Prostate gland (tissue), 2 donors: ENCODE measurements around the gene MAVS. TPM values are rescaled to one million over a fixed set of nuclear protein-coding genes. Genes with fewer than 3 reads are reported as not detected.

Source experiments
- DNase-seq: peaks from one replicate; pipeline ENCODE4 v3.0.0-alpha.2; 2019; ENCODE audit warnings: low spot score
- H3K27ac ChIP-seq, 2 donors: fragments of 200-600 bp; sonication (generic); 2 replicates each; pipeline ENCODE4 v1.5.1; 2017 to 2019
- H3K27me3 ChIP-seq: fragments of 200-600 bp; sonication (generic); replicated peaks from 2 replicates; pipeline ENCODE4 v1.5.1; 2019; ENCODE audit not compliant: insufficient read depth
- H3K36me3 ChIP-seq, 2 donors: fragments of 200-600 bp; sonication (generic); 1 replicate in 1 of 2; 2 replicates in 1 of 2; pipeline versions ENCODE4 v1.5.1 to v1.8.1; 2017 to 2019
- H3K4me1 ChIP-seq: fragments of 200-600 bp; sonication (generic); replicated peaks from 2 replicates; pipeline ENCODE4 v1.5.1; 2019
- H3K4me3 ChIP-seq, 2 donors: fragments of 200-600 bp; sonication (generic); 2 replicates each; pipeline ENCODE4 v1.5.1; 2017 to 2019
- H3K9me3 ChIP-seq: fragments of 200-600 bp; sonication (generic); 2 replicates; pipeline ENCODE4 v1.5.1; 2017
- POLR2A ChIP-seq: fragments of 450-650 bp; IDR thresholded peaks from one replicate; pipeline ENCODE4 v1.6.1; 2016; ENCODE audit warnings: antibody characterized with exemption, mild to moderate bottlenecking
- POLR2AphosphoS5 ChIP-seq: sonication (generic); formaldehyde crosslinking; IDR thresholded peaks from one replicate; pipeline ENCODE4 v1.6.1; 2017; ENCODE audit warnings: antibody characterized with exemption
- WGBS: methylation state at CpG from one replicate; pipeline ENCODE4 v1.1.5; 2018; 5-methylcytosine and 5-hydroxymethylcytosine counted together
- intact Hi-C: fragments of 100-400 bp; cut with DNase I; formaldehyde crosslinking; loops from one replicate; pipeline ENCODE4 v1.14.2; 2022
- total RNA-seq, 2 donors: library from RNA; depleted of rRNA; stranded (reverse); fragments of >200 nt; gene quantifications; one replicate each; pipeline ENCODE4 v1.1.0, GENCODE V29; 2016
- TF ChIP-seq, protein P1 (sequence below), 4 experiments: fragments of 200-600 bp in 2 of 4; fragments of 450-650 bp in 2 of 4; sonication (generic) in 2 of 4; IDR thresholded peaks; 1 replicate in 3 of 4; 2 replicates in 1 of 4; pipeline ENCODE4 v1.5.1; 2016 to 2019; ENCODE audit warnings: antibody characterized with exemption in 4 of 4, mild to moderate bottlenecking in 2 of 4, moderate library complexity in 2 of 4

The MAVS gene
- total RNA-seq, 2 donors from 2014 or later, result 26.7 to 40.2 TPM

DNA sequence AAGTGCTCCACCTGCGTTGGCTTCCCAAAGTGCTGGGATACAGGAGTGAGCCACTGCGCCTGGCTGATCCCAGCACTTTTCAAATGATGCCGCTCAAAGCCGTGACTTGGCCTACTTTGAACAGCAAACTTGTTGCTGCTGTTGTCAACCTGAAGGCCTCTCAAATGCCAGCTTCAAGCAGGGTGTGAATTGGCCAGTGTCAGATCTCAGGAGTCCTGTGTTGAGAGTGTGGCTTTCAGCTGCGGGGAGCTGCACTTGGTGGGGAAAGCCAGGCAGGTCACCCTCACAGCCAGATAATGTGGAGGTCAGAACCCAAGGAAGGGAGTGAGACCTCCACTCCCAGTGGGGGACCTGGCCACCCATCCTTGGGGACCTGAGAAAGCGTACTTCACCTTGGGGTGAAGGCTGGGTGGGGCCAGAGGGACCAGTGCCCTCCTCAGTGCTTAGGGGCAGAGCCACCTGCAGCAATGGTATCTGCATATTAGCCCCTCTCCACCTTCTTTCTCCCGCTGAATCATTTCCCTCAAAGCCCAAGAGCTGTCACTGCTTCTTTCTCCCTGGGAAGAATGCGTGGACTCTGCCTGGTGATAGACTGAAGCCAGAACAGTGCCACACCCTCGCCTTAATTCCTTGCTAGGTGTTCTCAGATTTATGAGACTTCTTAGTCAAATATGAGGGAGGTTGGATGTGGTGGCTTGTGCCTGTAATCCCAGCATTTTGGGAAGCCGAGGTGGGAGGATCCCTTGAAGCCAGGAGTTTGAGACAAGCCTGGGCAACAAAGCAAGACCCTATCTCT is 23.4 kb downstream of the MAVS start:
- no peak overlapping the region for H3K4me3 ChIP-seq
- H3K4me1 ChIP-seq, result no peaks in the 10 kb centered on the region
- TF ChIP-seq POLR2AphosphoS5 (no peak), POLR2A (no peak)
- TF ChIP-seq, protein P1, sequence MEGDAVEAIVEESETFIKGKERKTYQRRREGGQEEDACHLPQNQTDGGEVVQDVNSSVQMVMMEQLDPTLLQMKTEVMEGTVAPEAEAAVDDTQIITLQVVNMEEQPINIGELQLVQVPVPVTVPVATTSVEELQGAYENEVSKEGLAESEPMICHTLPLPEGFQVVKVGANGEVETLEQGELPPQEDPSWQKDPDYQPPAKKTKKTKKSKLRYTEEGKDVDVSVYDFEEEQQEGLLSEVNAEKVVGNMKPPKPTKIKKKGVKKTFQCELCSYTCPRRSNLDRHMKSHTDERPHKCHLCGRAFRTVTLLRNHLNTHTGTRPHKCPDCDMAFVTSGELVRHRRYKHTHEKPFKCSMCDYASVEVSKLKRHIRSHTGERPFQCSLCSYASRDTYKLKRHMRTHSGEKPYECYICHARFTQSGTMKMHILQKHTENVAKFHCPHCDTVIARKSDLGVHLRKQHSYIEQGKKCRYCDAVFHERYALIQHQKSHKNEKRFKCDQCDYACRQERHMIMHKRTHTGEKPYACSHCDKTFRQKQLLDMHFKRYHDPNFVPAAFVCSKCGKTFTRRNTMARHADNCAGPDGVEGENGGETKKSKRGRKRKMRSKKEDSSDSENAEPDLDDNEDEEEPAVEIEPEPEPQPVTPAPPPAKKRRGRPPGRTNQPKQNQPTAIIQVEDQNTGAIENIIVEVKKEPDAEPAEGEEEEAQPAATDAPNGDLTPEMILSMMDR (IDR thresholded peaks at IDR 0.05), result no peak
- no peak for DNase-seq
- no peak overlapping the region for H3K27ac ChIP-seq
- no peaks in the 10 kb centered on the region for H3K9me3 ChIP-seq
- intact Hi-C loops, result no loop called here
- H3K36me3 ChIP-seq, result peaks cover 4 to 16% of the 10 kb centered on the region in 2 donors
- WGBS, result 85% methylated on average over 10 of the region's 10 CpGs
- H3K27me3 ChIP-seq, result no peaks in the 10 kb centered on the region

DNA sequence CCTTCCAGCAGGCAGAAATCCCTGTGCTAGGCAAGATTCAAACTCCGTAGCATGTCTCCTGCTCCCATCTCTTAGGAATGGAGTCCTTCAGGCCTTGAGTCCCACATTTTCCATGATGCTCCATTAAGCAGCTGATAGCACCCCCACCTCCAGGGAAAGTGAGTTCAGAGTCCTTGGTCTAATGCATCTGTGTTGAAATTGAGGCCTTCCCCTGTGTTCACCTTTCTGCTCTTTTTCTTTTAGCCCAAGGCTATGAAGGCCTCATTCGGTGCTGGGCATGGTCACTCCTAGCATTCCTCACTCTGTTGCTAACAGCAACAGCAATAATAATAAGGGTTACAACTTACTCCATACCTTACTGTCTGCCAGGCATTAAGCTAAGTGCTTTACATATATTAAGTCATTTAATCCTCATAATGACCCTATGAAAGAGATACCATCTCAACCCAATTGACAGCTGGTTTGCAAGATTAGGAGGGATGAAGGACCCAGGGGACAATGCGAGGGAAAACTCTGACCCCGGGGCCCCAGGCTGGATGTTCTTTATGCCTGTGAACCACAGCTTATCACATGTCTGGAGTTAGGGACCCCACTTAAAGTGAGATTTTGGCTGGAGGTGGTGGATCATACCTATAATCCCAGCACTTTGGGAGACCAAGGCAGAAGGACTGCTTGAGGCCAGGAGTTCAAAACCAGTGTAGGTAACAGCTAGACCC is 25.1 kb downstream of the MAVS start:
- DNase-seq, result no peak
- H3K4me1 ChIP-seq, result no peaks in the 10 kb centered on the region
- intact Hi-C loops, result no loop called here
- no peak overlapping the region for H3K4me3 ChIP-seq
- H3K9me3 ChIP-seq, result no peaks in the 10 kb centered on the region
- peaks cover 2 to 5% of the 10 kb centered on the region in 2 donors for H3K36me3 ChIP-seq
- TF ChIP-seq POLR2AphosphoS5 (no peak), POLR2A (no peak)
- TF ChIP-seq, protein P1 (IDR thresholded peaks at IDR 0.05), result no peak
- 86% methylated on average over 4 of the region's 4 CpGs for WGBS
- no peak overlapping the region for H3K27ac ChIP-seq
- H3K27me3 ChIP-seq, result no peaks in the 10 kb centered on the region

GRCh38 chr20:3873507-3873906 is 26.9 kb downstream of the MAVS start:
- no peak for TF ChIP-seq POLR2A
- TF ChIP-seq POLR2AphosphoS5, result no peak
- TF ChIP-seq, protein P1 (IDR thresholded peaks at IDR 0.05), result no peak
- no peaks in the 10 kb centered on the region for H3K27me3 ChIP-seq
- no peaks in the 10 kb centered on the region for H3K9me3 ChIP-seq
- H3K36me3 ChIP-seq, result no peaks in the 10 kb centered on the region
- DNase-seq, result no peak
- no peak overlapping the region for H3K27ac ChIP-seq
- 94% methylated on average over 5 of the region's 5 CpGs for WGBS
- no peaks in the 10 kb centered on the region for H3K4me1 ChIP-seq
- no peak overlapping the region for H3K4me3 ChIP-seq
- intact Hi-C loops, result no loop called here

DNA sequence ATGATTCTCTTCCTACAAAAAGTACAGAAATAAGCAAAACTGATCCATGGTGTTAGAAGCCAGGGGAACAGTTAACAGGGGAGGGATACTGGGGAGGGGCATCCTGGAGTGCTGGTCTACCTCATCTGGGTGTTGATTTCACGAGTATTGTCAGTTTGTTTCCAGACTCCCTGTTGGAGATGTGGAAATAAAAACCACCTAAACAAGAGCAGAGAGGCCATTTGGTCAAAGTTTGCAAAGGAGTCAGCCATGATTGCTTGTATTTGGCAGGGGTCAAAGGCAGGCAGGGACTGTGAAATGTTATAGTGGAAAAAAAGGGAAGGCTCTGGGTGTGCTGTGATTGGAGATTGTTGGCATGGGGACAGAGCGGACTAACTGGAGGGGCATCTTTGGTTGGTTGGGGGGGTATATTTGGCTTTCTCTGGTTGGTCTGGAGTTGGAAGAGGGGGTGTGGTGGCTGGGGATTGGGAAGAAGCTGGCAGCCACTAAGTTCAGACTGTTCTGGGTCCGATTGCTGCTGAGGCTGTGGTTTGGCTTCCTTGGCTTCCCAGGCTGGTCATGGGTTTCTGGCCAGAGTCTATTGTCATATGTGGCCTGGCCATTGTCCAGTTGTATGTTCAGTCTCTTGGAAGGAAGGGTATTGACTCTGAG is 27.7 kb downstream of the MAVS start:
- Histone ChIP-seq H3K9me3 (no peaks in the 10 kb centered on the region), H3K27ac (no peak overlapping the region), H3K4me1 (no peaks in the 10 kb centered on the region), H3K27me3 (no peaks in the 10 kb centered on the region), H3K4me3 (no peak overlapping the region), H3K36me3 (no peaks in the 10 kb centered on the region)
- TF ChIP-seq POLR2AphosphoS5, result no peak
- TF ChIP-seq, protein P1 (IDR thresholded peaks at IDR 0.05), result no peak
- no peak for TF ChIP-seq POLR2A
- intact Hi-C loops, result no loop called here
- WGBS, result 59% methylated on average over 3 of the region's 3 CpGs
- DNase-seq, result no peak
